ENCODE results near the gene SATB2.

Gene SATB2

GRCh38 chr2:199452260-199452990 lies 5.3 kb downstream of the SATB2 start:
- DNase-seq (ENCODE audit: low read depth, low spot score) = no peak

DNA sequence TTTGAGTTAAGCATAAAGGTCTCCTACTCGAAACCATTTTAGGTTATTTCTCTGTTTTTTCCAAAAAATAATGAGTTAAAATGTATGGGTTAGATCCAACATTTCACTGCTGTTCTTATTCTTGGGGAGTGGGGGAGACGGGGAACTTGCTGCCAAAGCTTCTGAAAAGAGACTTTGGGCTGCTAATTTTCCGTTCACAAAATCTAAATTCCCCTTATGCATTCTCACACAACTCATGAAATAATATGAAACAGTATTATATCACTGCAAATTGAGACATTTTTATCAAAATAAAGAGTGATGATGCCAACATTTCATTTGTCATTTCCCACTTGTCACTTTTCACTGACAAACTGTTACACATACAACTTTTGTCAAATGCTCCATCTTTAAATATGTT lies 7.8 kb downstream of the SATB2 start:
- DNase-seq (ENCODE audit: low read depth, low spot score) = no peak

DNA sequence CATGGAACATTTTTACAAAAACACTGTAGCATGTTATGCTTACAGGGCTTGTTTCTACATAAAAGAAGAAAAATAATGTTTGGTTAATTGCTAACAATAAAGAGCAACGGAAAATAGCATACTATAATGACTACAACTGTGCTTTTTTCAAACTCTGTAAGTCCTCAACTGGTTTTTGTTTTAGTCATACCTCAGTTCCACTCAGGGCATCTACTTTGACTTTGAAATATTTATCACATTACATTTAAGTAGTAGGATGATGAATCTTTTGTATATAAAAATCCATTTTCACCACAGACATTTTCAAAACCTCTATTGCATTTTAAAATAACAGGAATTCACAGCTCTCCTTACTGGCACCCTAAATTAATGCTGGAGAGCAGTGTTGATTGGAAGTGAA lies 8.3 kb downstream of the SATB2 start:
- no peak for DNase-seq (ENCODE audit: low read depth, low spot score)

- DNase-seq (ENCODE audit: low read depth, low spot score) = no peak
Measured at GRCh38 chr2:199446996-199447576, 10.7 kb downstream of the SATB2 start.

DNA sequence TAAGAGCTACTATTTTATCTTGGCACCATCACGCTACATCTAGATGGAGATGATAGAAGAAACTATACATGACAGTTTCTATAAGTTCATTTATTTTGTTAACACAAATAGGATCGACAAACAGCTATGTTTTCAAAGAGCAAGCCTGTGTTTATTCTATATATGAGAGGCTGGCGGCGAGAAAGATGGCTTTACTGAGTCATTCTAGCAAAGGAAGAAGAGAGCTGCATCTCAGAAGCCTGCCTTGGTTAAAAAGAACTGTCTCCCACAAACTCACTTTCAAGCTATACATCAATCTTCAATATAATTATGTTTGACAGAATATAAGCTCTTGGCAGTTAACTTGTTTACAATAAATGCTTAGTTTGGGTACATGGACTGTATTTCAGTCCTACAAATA lies 13.0 kb downstream of the SATB2 start:
- DNase-seq (ENCODE audit: low read depth, low spot score) = no peak

- DNase-seq (ENCODE audit: low read depth, low spot score) = no peak
Measured at GRCh38 chr2:199443589-199444130, 14.1 kb downstream of the SATB2 start.

DNA sequence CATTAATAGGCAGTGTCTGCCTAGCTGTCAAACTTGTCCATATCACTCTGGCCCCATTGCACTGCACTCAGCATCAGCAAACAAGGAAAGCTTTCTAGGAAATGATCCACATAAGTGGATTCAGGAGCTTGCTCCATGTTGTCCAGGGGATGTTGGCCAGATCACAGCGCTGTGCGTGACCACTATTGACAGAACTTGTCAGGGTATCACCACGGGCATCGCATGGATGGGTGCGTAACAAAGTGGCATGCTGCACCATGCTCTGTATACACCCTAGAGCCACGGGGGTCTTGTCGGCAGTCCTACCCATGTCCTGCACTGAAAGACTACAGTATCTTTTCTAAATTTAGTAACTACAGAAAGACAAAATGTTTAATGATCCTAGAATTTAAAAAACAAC lies 15.6 kb downstream of the SATB2 start:
- no peak for DNase-seq (ENCODE audit: low read depth, low spot score)

GRCh38 chr2:199441759-199442158 lies 16.0 kb downstream of the SATB2 start:
- DNase-seq (ENCODE audit: low read depth, low spot score) = no peak

DNA sequence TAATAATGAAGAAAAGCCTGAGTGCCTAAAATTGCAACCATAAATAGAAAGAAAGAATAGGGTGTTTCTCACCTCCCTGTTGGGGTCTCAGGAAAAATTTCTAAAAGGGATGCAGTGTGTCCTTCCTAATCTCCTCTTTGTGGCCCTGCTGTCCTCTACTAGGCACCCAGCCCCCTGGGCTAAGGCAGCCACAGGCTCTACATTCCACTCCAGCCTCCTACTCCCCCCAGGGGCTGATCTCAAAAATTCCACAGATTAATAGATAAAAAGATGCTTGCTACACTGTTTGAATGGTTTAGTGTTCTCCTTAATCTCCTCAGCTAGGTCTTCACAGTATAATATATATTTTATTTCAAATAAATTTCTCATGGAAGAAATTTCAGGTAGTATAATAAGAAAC lies 17.6 kb downstream of the SATB2 start:
- DNase-seq (ENCODE audit: low read depth, low spot score) = no peak

DNA sequence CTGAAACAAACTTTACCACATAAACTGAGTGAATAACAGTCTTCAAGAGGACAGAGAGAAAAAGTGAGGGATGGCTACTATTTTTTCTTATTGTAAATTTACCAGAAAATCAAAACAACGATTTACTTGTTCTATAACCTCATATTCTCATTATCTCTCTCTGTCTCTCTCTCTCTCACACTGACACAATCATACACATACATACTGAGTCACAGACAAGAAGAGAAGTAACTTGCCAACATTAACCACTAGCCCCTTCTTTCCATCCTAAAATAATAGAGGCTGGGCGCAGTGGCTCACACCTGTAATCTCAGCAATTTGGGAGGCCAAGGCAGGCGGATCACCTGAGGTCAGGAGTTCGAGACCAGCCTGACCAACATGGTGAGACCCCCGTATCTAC lies 18.2 kb downstream of the SATB2 start:
- DNase-seq (ENCODE audit: low read depth, low spot score) = no peak

- DNase-seq (ENCODE audit: low read depth, low spot score) = no peak
Measured at GRCh38 chr2:199439066-199439465, 18.7 kb downstream of the SATB2 start.

GRCh38 chr2:199434555-199434954 lies 23.2 kb downstream of the SATB2 start:
- no peak for DNase-seq (ENCODE audit: low read depth, low spot score)

DNA sequence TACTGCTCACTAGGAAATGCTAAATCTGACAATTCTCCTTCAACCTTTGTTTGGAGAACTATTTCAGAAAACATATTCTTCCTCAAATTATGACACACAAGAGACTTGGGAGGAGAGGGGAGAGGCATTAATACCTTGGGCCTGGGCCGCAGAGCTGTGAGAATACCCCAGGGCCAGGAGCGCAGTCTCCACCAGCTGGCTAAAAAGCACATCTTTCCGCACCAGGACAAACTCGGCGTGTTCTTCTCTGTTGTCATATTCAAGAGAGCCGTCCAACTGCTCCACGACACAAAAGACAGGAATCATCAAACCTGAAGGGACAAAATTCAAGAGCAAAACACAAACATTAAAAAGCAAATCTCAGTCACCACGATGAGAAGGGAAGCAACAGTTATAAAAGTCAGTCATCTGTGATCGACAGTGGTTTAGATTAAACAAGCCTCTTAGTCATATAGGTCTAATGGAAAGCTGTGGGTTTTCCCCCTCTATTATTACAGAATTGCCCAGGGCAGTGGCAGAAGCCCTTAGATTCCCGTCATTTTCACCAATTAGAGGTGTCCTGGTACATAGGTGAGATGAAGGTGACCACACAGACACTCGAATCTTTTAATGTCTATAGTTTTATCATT lies 24.4 kb downstream of the SATB2 start:
- DNase-seq (ENCODE audit: low read depth, low spot score) = no peak

- peak; percentile 15 for DNase-seq (ENCODE audit: low read depth, low spot score)
Measured at GRCh38 chr2:199431746-199432213, 26.0 kb downstream of the SATB2 start.

- no peak for DNase-seq (ENCODE audit: low read depth, low spot score)
Measured at GRCh38 chr2:199430214-199430613, 27.5 kb downstream of the SATB2 start.

DNA sequence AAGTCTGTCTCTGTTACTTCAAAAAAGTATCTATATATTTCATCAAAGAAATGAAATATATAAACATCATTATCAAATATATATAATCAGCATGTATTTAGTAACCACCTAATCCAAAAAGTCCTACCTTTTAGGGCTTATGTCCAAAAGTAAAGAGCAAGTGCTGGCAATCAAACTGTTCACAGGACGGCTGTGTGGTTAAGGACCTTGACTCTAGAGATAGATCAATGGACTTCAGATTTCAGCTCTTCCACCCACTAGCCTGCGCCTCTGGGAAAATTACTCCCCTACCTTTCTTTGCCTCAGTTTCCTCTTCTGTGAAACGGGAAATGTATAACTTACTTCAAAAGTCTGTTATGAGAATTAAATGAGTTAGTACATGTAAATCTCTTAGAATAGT lies 29.4 kb downstream of the SATB2 start:
- DNase-seq (ENCODE audit: low read depth, low spot score) = no peak

DNA sequence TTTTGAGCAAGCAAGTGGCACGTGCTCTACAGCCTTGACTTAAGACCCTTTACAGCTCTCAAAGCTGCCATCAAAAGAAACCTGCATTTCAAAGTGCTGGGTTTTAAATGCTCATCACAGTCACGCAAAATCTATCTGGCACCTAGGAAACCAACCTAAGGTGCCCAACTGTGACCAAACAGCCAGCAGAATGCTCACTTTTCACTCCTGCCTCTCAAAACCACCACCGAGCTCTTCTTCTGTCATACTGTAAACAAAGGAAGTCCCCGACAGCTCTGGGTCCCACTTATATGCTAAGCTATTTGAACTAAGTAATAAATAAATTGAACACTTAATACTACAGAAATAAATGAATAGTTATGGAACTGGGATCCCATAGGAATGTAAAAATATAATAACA lies 33.6 kb downstream of the SATB2 start:
- DNase-seq (ENCODE audit: low read depth, low spot score) = no peak

- DNase-seq (ENCODE audit: low read depth, low spot score) = no peak
Measured at GRCh38 chr2:199419428-199419827, 38.3 kb downstream of the SATB2 start.

GRCh38 chr2:199414465-199414864 lies 43.3 kb downstream of the SATB2 start:
- DNase-seq (ENCODE audit: low read depth, low spot score) = no peak

DNA sequence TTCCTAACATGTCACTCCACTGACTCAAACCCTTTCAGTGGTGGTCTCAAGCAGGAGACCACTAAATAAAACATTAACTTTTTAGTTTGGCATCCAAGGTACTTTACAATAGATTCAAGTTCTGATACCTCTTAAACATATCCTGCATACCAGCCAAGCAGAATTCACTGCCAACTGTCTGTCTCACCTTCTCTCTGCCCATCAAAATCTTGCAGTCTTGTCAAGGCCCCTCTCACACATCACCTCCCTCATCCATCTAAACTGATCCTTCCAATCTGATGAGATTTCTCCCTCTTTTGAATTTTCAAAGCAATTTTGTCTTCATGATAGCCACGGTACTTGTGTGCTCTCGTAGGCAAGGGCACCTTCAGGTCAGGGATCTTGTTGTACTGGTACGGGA lies 43.7 kb downstream of the SATB2 start:
- DNase-seq (ENCODE audit: low read depth, low spot score) = no peak

DNA sequence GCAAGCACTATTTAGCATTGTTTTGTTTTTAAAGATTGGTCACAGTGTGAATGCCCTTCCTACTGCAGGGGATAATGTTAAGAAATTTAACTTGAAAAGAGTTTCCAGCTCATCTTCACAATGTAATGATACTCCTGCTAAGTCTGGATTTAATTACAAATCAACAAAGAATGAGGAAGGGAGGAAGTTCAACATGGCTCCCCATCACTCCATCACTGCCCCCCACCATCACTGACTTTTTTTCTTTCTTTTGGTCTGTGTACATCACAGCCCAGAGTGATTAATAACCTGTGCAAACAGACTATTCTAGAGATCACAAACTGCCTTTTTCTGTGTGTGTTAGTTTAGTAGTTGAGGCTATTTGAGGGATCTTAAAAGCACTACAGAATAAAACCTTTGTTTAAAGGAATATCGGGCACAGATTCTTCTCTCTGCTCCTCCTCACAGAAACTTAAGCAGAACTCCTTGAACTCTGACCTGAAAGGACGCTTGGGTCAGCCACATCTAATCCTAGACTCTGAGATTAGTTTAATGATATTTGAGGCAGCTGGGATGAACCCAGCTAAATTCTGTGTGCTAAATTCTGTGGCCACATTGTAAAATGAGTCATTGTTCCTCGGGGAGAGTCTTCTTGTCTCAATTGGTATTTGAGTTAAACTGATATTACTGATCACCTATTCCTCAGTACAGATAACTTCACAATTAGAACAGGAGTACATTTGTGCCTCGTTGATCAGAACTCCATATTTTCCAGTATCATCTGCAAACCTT lies 47.8 kb downstream of the SATB2 start:
- no peak for DNase-seq (ENCODE audit: low read depth, low spot score)

GRCh38 chr2:199407421-199407820 lies 50.3 kb downstream of the SATB2 start:
- no peak for DNase-seq (ENCODE audit: low read depth, low spot score)
